HepG2 (cell line): Measurements from ENCODE around the gene TRIM10.

Source experiments
- DPF2 ChIP-seq: sonication (generic); formaldehyde crosslinking; IDR thresholded peaks from 2 replicates; pipeline ENCODE4 v1.4.0; 2020; ENCODE audit warnings: mild to moderate bottlenecking, low read depth, missing genetic modification reagents, borderline replicate concordance
- POLR2AphosphoS2 ChIP-seq: IDR thresholded peaks from 2 replicates; pipeline ENCODE4 v1.6.1; 2011; ENCODE audit warnings: low read depth, low read length, improper control_type of control experiment
- SALL2 ChIP-seq: sonication (generic); formaldehyde crosslinking; IDR thresholded peaks from 2 replicates; pipeline ENCODE4 v1.8.1; 2023; ENCODE audit warnings: mild to moderate bottlenecking, missing genetic modification reagents, inconsistent platforms
- U2AF1 ChIP-seq: fragments of 200-400 bp; formaldehyde crosslinking; optimal IDR thresholded peaks from 2 replicates; pipeline ENCODE3; 2017; ENCODE audit warnings: mild to moderate bottlenecking, low read depth, low read length
- ZNF12 ChIP-seq: sonication (generic); formaldehyde crosslinking; IDR thresholded peaks from 2 replicates; pipeline ENCODE4 v1.5.0; 2020; ENCODE audit warnings: missing genetic modification reagents
- ZNF703 ChIP-seq: sonication (generic); formaldehyde crosslinking; IDR thresholded peaks from 2 replicates; pipeline ENCODE4 v1.5.1; 2020; ENCODE audit warnings: missing genetic modification reagents, mild to moderate bottlenecking, moderate library complexity, borderline replicate concordance

- no peak for TF ChIP-seq POLR2AphosphoS2
- no peak for TF ChIP-seq DPF2
- TF ChIP-seq ZNF703 (CRISPR knock-in tag), result no peak
- no peak for TF ChIP-seq ZNF12
- 0 out of 2 replicates have a peak, but pooled peaks have one; percentile 36 for TF ChIP-seq SALL2 (CRISPR knock-in tag)
- no peak for TF ChIP-seq U2AF1
Observed at GRCh38 chr6:30130887-30131862, 29.8 kb downstream of the TRIM10 start.
